ENCODE results near the gene GNPTG.

GNPTG gene

DNA sequence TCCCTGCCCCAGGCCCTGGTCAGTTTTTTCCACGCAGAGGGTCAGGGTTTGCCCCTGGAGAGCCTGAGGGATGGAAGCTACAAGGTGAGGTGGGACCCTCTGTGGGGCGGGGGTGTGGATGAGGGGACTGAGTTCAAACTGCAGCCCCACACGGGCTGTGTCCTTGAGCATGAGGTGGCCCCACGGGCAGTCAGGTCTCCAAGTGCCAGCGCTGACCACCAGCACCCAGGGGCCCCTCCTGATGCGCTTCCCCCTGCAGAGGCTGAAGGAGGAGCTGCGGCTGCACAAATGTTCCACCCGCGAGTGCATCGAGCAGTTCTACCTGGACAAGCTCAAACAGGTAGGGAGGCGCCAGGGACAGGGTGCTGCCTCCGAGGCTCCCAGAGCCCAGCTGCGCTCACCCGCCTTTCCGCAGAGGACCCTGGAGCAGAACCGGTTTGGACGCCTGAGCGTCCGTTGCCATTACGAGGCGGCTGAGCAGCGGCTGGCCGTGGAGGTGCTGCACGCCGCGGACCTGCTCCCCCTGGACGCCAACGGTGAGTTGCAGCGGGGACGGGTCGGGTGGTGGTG, 4.4 kb upstream of the GNPTG start:
- no peak for DNase-seq (ENCODE audit: low read depth, low spot score)

DNA sequence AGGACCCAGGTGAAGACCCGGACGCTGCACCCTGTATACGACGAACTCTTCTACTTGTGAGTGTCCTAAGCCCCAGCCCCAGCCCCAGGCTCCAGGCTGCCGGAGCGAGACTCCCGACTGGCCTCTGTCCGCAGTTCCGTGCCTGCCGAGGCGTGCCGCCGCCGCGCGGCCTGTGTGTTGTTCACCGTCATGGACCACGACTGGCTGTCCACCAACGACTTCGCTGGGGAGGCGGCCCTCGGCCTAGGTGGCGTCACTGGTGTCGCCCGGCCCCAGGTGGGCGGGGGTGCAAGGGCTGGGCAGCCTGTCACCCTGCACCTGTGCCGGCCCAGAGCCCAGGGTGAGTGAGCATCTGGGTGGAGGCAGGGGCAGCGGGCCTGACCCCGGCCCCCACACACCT, 3.8 kb upstream of the GNPTG start:
- DNase-seq (ENCODE audit: low read depth, low spot score): no peak

GRCh38 chr16:1348441-1348840, 3.3 kb upstream of the GNPTG start:
- DNase-seq (ENCODE audit: low read depth, low spot score): no peak

DNA sequence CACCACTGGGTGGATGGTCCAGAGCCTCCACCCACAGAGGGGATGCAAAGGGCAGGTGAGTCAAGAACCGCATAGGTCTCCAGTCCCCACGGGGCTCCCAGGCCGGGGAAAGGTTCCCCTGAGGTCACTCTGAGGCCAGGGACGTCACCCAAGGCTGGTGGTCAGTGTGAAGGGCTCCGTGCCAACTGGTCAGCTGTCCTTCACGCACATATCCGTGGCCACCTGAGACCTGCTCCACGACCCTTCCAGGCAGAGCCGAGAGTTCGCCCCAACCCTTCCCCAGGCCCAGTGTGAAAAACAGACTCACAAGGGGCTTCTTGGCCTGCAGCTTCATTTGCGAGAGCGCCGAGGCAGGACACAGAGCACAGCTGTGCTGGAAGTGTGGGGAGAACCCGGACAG, 2.8 kb upstream of the GNPTG start:
- DNase-seq (ENCODE audit: low read depth, low spot score): no peak

GRCh38 chr16:1349351-1349750, 2.4 kb upstream of the GNPTG start:
- no peak for DNase-seq (ENCODE audit: low read depth, low spot score)

DNA sequence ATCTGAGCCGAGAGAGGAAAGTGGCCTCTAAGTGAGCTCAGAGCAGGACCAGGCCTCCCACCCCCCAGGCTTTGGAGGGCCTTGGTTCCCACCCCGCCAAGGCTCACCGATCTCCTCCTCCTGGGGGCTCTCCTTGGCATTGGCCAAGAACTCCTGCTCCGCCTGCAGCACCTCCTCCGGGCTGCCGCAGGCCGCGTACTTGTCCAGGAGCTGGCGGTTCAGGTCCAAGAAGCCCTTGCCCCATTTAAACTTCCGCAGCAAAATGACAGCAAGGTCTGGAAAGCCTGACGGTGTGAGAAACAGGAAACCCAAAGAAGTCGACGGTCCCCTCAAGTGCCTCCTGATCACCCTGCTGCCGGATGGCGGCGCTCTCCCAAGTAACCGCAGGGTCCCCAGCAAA, 1.8 kb upstream of the GNPTG start:
- no peak for DNase-seq (ENCODE audit: low read depth, low spot score)

DNA sequence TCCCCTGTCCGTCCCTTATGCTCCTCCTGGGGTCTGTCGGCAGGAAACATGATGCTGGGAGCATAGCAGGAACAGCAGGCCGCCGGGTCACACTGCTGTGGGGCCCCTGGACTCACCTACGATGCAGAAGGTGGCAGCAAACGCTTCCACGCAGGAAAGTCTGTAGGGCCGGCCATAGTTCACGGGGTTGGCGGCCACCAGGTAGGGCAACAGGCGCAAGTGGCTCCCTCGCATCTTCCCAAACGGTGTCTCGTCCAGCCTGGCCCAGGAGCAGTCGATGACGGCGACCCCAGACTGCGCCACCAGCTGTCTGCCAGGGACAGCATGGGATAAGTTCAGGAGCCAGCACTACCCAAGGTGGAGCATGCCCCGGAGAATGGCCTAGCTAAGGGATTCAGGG, 1.0 kb upstream of the GNPTG start:
- DNase-seq (ENCODE audit: low read depth, low spot score): no peak

DNA sequence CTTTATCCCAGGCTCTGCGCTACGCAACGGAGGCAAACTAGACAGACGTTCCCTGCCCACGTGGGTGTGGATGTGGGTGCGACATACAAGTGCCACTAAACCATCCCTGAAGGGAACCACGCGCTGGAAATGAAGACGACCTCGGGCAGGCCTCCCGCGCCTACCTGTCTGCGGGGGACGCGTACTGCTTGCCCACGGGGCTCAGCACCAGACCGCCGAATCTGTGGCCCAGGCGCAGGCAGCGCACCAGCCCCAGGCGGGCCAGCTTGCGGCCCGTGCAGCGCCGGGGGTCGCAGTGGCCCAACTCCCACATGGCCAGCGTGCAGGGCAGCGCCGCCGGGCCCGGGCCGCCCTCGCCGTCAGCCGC, 533 bp upstream of the GNPTG start:
- DNase-seq (ENCODE audit: low read depth, low spot score): no peak

- DNase-seq (ENCODE audit: low read depth, low spot score): no peak
These were observed 3.2 kb downstream of the GNPTG start for GRCh38 chr16:1354815-1355540.

DNA sequence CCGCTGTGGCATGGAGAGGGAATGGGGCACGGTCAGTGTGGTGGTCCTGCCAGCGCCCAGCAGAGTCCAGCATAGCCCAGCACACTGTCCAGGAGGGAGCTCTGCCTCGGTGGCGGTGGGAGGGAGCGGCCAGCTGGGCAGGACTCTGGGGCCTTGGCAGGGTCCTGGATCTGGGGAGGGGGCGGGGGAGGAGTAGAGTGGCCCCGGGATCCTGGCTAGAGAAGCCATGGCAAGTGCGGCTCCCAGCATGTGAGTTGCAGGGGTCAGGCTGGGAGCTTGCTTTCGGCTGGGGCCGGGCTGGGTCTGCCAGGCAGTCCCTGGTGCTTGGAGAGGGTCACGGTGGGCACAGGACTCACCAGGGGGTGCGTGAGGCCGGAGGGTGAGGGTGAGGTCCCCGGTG, 3.9 kb downstream of the GNPTG start:
- DNase-seq (ENCODE audit: low read depth, low spot score): no peak

GRCh38 chr16:1356061-1356900, 4.5 kb downstream of the GNPTG start:
- DNase-seq (ENCODE audit: low read depth, low spot score): no peak

- DNase-seq (ENCODE audit: low read depth, low spot score): no peak
These were observed 6.3 kb downstream of the GNPTG start for GRCh38 chr16:1357906-1358566.

GRCh38 chr16:1361685-1362360, 10.1 kb downstream of the GNPTG start:
- DNase-seq (ENCODE audit: low read depth, low spot score): no peak

- DNase-seq (ENCODE audit: low read depth, low spot score): no peak
These were observed 11.1 kb downstream of the GNPTG start for GRCh38 chr16:1362807-1363206.

- DNase-seq (ENCODE audit: low read depth, low spot score): no peak
These were observed 11.8 kb downstream of the GNPTG start for GRCh38 chr16:1363501-1364041.

- DNase-seq (ENCODE audit: low read depth, low spot score): no peak
These were observed 12.8 kb downstream of the GNPTG start for GRCh38 chr16:1364510-1364909.

- no peak for DNase-seq (ENCODE audit: low read depth, low spot score)
These were observed 14.5 kb downstream of the GNPTG start for GRCh38 chr16:1366060-1366711.

DNA sequence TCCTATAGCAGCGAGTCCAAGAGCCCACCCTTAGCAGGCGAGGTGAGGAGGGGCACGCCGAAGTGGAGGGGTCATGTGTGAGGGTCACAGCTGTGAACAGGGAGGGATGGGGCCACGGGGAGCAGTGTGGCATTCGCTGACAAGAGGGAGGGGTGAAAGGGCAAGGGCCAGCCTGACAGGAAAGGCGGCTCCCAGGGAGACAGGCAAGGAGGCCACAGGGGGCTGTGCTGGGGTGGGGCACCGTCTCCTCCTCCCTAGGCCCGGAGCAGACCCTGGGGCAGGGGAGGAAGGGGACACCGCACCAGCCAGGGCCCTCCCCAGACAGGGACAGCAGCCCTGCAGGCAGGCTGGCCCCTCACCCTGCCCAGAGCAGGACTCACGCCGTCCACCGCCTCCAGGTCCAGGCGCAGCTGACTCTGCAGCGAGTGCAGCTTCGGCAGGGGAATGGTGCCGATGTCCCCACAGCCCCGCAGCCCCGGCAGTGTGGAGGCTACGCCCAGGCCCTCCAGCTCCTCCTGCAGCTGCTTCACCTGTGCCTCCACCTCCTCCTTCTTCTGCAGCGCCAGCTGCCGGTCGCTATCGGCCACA, 15.1 kb downstream of the GNPTG start:
- DNase-seq (ENCODE audit: low read depth, low spot score): no peak

GRCh38 chr16:1367486-1368174, 15.9 kb downstream of the GNPTG start:
- no peak for DNase-seq (ENCODE audit: low read depth, low spot score)
